DND-41 (cell line): ENCODE measurements around the gene ADAMTS16.

Source experiments
- ATAC-seq: fragments of 200-7000 bp; cut with Tn5 transposase; 3 replicates; pipeline ENCODE4 v1.9.1; 2021; ENCODE audit warnings: low read depth; ENCODE audit not compliant: insufficient read depth
- DNase-seq: peaks from one replicate; pipeline ENCODE4 v3.0.0-alpha.2; 2020
- H2AFZ ChIP-seq: 2 replicates; pipeline ENCODE4 v1.6.0; 2012; ENCODE audit warnings: low read depth, low read length
- H3K27ac ChIP-seq: 2 replicates; pipeline ENCODE4 v1.5.1; 2012; ENCODE audit warnings: low read length, inconsistent platforms
- H3K27me3 ChIP-seq: fragments of 200-600 bp; sonication (generic); 2 replicates; pipeline ENCODE4 v1.6.0; 2012; ENCODE audit warnings: low read length, mild to moderate bottlenecking, inconsistent platforms; ENCODE audit not compliant: insufficient read depth, poor library complexity
- H3K36me3 ChIP-seq: 2 replicates; pipeline ENCODE4 v1.5.1; 2012; ENCODE audit warnings: low read length, inconsistent platforms; ENCODE audit not compliant: insufficient read depth
- H3K4me1 ChIP-seq: 2 replicates; pipeline ENCODE4 v1.5.1; 2012; ENCODE audit warnings: mild to moderate bottlenecking, low read length; ENCODE audit not compliant: insufficient read depth
- H3K4me2 ChIP-seq: 2 replicates; pipeline ENCODE4 v1.6.0; 2012; ENCODE audit warnings: mild to moderate bottlenecking, moderate library complexity, low read length, inconsistent platforms; ENCODE audit not compliant: insufficient read depth
- H3K4me3 ChIP-seq, 2 experiments: fragments of 200-600 bp in 1 of 2; shearing (Covaris generic) in 1 of 2; 2 replicates each; pipeline ENCODE4 v1.5.1; 2012 to 2016; ENCODE audit warnings: inconsistent platforms in 2 of 2, low read length in 2 of 2, mild to moderate bottlenecking in 2 of 2, low read depth in 1 of 2, moderate library complexity in 1 of 2
- H3K79me2 ChIP-seq: 2 replicates; pipeline ENCODE4 v1.6.0; 2012; ENCODE audit warnings: low read length, inconsistent platforms; ENCODE audit not compliant: insufficient read depth
- H3K9ac ChIP-seq: 2 replicates; pipeline ENCODE4 v1.6.0; 2012; ENCODE audit warnings: low read depth, mild to moderate bottlenecking, inconsistent platforms, low read length, moderate library complexity
- H3K9me3 ChIP-seq: 2 replicates; pipeline ENCODE4 v1.5.1; 2012; ENCODE audit warnings: low read length, moderate library complexity, mild to moderate bottlenecking, inconsistent platforms; ENCODE audit not compliant: insufficient read depth, severe bottlenecking
- H4K20me1 ChIP-seq: 2 replicates; pipeline ENCODE4 v1.6.0; 2012; ENCODE audit warnings: low read length; ENCODE audit not compliant: insufficient read depth
- CTCF ChIP-seq: IDR thresholded peaks from 2 replicates; pipeline ENCODE4 v1.5.1; 2012; ENCODE audit warnings: borderline replicate concordance, low read length, moderate library complexity, mild to moderate bottlenecking; ENCODE audit not compliant: poor library complexity, severe bottlenecking; ENCODE audit errors: extremely low read depth
- EZH2 ChIP-seq: IDR thresholded peaks from 3 replicates; pipeline ENCODE4 v1.6.1; 2012; ENCODE audit warnings: borderline replicate concordance, low read depth, mild to moderate bottlenecking, moderate library complexity, low read length, inconsistent platforms; ENCODE audit not compliant: severe bottlenecking

Gene ADAMTS16

GRCh38 chr5:5348135-5348534 is 208.0 kb downstream of the ADAMTS16 start:
- 0 out of 2 replicates have a peak, but pooled peaks cover 2% of the 10 kb centered on the region for H4K20me1 ChIP-seq
- H3K36me3 ChIP-seq = no peaks in the 10 kb centered on the region
- H3K9me3 ChIP-seq = no peaks in the 10 kb centered on the region
- H3K4me3 ChIP-seq = no peak overlapping the region
- H3K27me3 ChIP-seq = no peaks in the 10 kb centered on the region
- no peak overlapping the region for H3K9ac ChIP-seq
- H3K4me1 ChIP-seq = no peaks in the 10 kb centered on the region
- ATAC-seq = peak; percentile 84
- TF ChIP-seq CTCF = no peak
- no peak for TF ChIP-seq EZH2
- DNase-seq = peak; percentile 65
- no peak overlapping the region for H3K27ac ChIP-seq
- no peaks in the 10 kb centered on the region for H3K79me2 ChIP-seq
- no peak overlapping the region for H2AFZ ChIP-seq
- no peak overlapping the region for H3K4me2 ChIP-seq

GRCh38 chr5:5348576-5348975 is 208.4 kb downstream of the ADAMTS16 start:
- Histone ChIP-seq H3K9ac (no peak overlapping the region), H3K36me3 (no peaks in the 10 kb centered on the region), H3K79me2 (no peaks in the 10 kb centered on the region), H3K9me3 (no peaks in the 10 kb centered on the region), H3K4me2 (no peak overlapping the region), H3K27me3 (no peaks in the 10 kb centered on the region), H3K27ac (no peak overlapping the region), H2AFZ (no peak overlapping the region), H3K4me1 (no peaks in the 10 kb centered on the region), H4K20me1 (0 out of 2 replicates have a peak, but pooled peaks cover 2% of the 10 kb centered on the region), H3K4me3 (no peak overlapping the region)
- TF ChIP-seq EZH2 (no peak), CTCF (no peak)
- DNase-seq = no peak
- no peak for ATAC-seq

GRCh38 chr5:5350101-5350500 is 210.0 kb downstream of the ADAMTS16 start:
- DNase-seq = no peak
- no peak overlapping the region for H3K9ac ChIP-seq
- no peak overlapping the region for H3K27ac ChIP-seq
- H3K79me2 ChIP-seq = no peaks in the 10 kb centered on the region
- no peaks in the 10 kb centered on the region for H3K4me1 ChIP-seq
- no peaks in the 10 kb centered on the region for H3K27me3 ChIP-seq
- no peak for TF ChIP-seq CTCF
- TF ChIP-seq EZH2 = no peak
- no peaks in the 10 kb centered on the region for H3K36me3 ChIP-seq
- no peaks in the 10 kb centered on the region for H3K9me3 ChIP-seq
- H3K4me2 ChIP-seq = no peak overlapping the region
- H3K4me3 ChIP-seq = no peak overlapping the region
- H2AFZ ChIP-seq = no peak overlapping the region
- no peak for ATAC-seq
- 0 out of 2 replicates have a peak, but pooled peaks cover 2% of the 10 kb centered on the region for H4K20me1 ChIP-seq
